Mucosa of rectum (tissue), 2 donors: ENCODE measurements around the gene TRIM22.
A peak's percentile ranks its signal among the peaks of the same experiment; 100 is the strongest.
"Not testable (repeated sequence)": the region's sequence is repeated elsewhere in the genome, so short reads cannot be mapped to it uniquely, and the experiment has no call there.

Experiments
- H3K27ac ChIP-seq, 2 donors: one replicate each; pipeline ENCODE4 v1.7.0; 2013; ENCODE audit warnings: inconsistent platforms in 2 of 2, low read depth in 2 of 2, low read length in 2 of 2
- H3K27me3 ChIP-seq, 2 donors: one replicate each; pipeline ENCODE4 v1.7.0; 2013; ENCODE audit warnings: low read length in 2 of 2; ENCODE audit not compliant: control insufficient read depth in 2 of 2, insufficient read depth in 2 of 2
- H3K36me3 ChIP-seq, 2 donors: one replicate each; pipeline ENCODE4 v1.7.0; 2013; ENCODE audit warnings: low read length in 2 of 2; ENCODE audit not compliant: control insufficient read depth in 2 of 2, insufficient read depth in 2 of 2
- H3K4me1 ChIP-seq, 2 donors: one replicate each; pipeline ENCODE4 v1.7.0; 2013; ENCODE audit warnings: low read length in 2 of 2, mild to moderate bottlenecking in 1 of 2; ENCODE audit not compliant: control insufficient read depth in 2 of 2, insufficient read depth in 2 of 2
- H3K4me3 ChIP-seq, 2 donors: one replicate each; pipeline ENCODE4 v1.7.0; 2013; ENCODE audit warnings: low read length in 2 of 2
- H3K9ac ChIP-seq, 2 donors: one replicate each; pipeline ENCODE4 v1.7.0; 2013; ENCODE audit warnings: low read length in 2 of 2, low read depth in 1 of 2, mild to moderate bottlenecking in 1 of 2
- H3K9me3 ChIP-seq, 2 donors: one replicate each; pipeline ENCODE4 v1.7.0; 2013; ENCODE audit warnings: low read length in 2 of 2; ENCODE audit not compliant: control insufficient read depth in 2 of 2
- donor health status: healthy.
- donor health status: Normal muscosa, but diverticular disease.

The TRIM22 gene

DNA sequence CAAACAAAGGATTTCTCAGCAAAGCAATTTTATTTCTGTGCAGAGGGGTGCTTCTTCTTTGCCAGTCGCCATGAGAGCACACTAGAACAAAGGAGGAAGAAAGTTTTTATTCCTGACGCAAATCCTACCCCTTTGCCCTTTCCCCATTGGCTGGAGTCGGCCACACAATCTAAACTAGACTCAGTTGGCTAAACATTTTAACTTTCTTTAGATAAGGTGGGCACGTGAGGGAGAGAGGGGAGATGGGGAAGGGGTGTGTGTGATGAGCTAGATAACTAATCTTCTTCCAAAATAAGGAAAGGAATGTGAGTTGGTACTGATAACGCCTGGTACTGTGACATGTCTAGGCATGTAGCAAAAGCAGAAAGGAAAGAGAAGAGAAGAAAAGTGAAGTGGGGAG is 626 bp downstream of the TRIM22 start:
- H3K4me3 ChIP-seq, result peak overlapping the region; percentile 68 to 69
- peak overlapping the region; percentile 53 to 66 for H3K9ac ChIP-seq

GRCh38 chr11:5690736-5691135 is 1.1 kb downstream of the TRIM22 start:
- Histone ChIP-seq H3K9me3 (no peaks in the 10 kb centered on the region), H3K27me3 (no peaks in the 10 kb centered on the region), H3K4me1 (peaks cover 6 to 7% of the 10 kb centered on the region in 2 donors), H3K27ac (peak overlapping the region; percentile 64 to 85), H3K4me3 (peak overlapping the region; percentile 68 to 69), H3K36me3 (no peaks in the 10 kb centered on the region), H3K9ac (peak overlapping the region; percentile 53 to 66)

More for the DNA sequence above, 626 bp downstream of the TRIM22 start:
- H3K27ac ChIP-seq, result peak overlapping the region; percentile 64 to 85
- H3K36me3 ChIP-seq, result no peaks in the 10 kb centered on the region
- H3K4me1 ChIP-seq, result peaks cover 6 to 9% of the 10 kb centered on the region in 2 donors
- H3K9me3 ChIP-seq, result no peaks in the 10 kb centered on the region
- H3K27me3 ChIP-seq, result no peaks in the 10 kb centered on the region

DNA sequence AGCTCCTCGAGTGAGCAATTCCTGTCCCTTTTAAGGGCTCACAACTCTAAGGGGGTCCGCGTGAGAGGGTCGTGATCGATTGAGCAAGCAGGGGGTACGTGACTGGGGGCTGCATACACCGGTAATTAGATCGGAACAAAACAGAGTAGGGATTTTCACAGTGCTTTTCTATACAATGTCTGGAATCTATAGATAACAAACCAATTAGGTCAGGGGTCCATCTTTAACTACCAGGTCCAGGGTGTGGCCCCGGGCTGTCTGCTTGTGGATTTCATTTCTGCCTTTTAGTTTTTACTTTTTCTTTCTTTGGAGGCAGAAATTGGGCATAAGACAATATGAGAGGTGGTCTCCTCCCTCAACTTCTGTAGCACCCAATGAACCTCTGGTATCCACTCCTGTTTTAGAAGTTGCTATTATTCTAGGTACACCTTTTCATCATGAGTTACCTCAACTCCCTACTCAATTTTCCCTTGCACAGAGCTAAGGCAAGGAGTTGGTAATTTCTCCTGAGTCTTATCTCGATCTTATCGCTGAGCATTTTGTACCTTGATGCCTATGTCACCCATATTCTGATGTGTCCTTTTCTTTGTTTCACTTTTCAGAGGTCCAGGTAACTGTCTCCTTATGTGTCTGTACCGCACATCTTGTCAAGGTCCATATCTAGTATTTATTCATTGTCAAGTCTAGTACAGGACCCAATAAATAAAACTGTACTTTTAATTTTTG is 1.8 kb downstream of the TRIM22 start:
- H3K27me3 ChIP-seq, H3K4me1 ChIP-seq, H3K36me3 ChIP-seq, H3K9me3 ChIP-seq: not testable (repeated sequence)
- H3K4me3 ChIP-seq, result peak overlapping the region; percentile 68 to 69
- peak overlapping the region; percentile 64 to 85 for H3K27ac ChIP-seq
- H3K9ac ChIP-seq, result peak overlapping the region; percentile 53 to 66

DNA sequence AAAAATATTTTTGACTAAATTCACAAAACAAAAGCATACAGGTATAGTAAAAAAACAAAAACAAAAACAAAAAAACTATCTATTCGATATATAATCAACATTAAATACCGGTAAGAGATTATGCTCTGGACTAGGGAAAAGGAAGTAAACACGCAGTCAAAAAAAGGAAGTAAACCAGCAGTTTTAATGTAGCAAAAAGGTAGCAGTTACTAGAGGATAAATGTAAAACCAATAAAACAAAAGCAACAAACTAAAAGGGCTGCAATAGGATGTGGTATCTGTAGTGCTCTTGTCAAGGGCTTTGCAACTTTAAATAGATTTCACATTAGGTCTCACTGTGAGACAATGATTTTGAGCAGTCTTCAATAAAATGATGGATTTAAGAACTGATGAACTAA is 2.4 kb downstream of the TRIM22 start:
- H3K27me3 ChIP-seq, result no peaks in the 10 kb centered on the region
- peaks cover 6 to 7% of the 10 kb centered on the region in 2 donors for H3K4me1 ChIP-seq
- H3K4me3 ChIP-seq, result peak overlapping the region; percentile 7 to 68
- no peaks in the 10 kb centered on the region for H3K9me3 ChIP-seq
- peaks cover 3 to 4% of the 10 kb centered on the region in 2 donors for H3K36me3 ChIP-seq
- peak overlapping the region; percentile 3 to 4 for H3K27ac ChIP-seq
- H3K9ac ChIP-seq, result peak overlapping the region; percentile 15 to 29

- Histone ChIP-seq H3K9me3 (no peaks in the 10 kb centered on the region), H3K27ac (no peak overlapping the region), H3K4me1 (peaks cover 2 to 3% of the 10 kb centered on the region in 2 donors), H3K9ac (no peak overlapping the region), H3K4me3 (no peak overlapping the region), H3K36me3 (peaks cover 3 to 6% of the 10 kb centered on the region in 2 donors), H3K27me3 (no peaks in the 10 kb centered on the region)
These were observed 5.1 kb downstream of the TRIM22 start for GRCh38 chr11:5694642-5695041.

DNA sequence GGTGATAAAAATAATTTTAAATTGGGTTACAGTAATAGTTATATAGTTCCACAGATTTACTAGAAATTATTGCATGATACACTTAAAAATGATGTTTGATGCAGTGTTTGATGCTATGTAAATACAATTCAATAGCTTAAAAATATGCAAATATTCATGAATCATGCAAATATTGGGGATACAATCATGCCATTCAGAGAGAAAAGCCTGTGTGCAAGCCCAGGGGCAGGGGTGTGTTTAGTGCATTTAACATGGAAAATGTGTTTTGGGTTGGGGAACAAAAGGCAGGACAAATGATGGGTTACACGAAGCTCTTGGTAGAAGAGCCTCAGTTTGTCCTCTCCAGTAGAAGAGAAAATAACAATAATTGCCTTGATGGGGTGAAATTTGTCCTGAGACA is 6.0 kb downstream of the TRIM22 start:
- H3K36me3 ChIP-seq, result peaks cover 3 to 6% of the 10 kb centered on the region in 2 donors

DNA sequence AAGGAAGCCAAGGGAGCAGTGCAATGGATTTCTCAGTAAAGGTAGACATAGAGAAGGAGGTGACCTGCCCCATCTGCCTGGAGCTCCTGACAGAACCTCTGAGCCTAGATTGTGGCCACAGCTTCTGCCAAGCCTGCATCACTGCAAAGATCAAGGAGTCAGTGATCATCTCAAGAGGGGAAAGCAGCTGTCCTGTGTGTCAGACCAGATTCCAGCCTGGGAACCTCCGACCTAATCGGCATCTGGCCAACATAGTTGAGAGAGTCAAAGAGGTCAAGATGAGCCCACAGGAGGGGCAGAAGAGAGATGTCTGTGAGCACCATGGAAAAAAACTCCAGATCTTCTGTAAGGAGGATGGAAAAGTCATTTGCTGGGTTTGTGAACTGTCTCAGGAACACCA is 6.6 kb downstream of the TRIM22 start:
- Histone ChIP-seq H3K36me3 (peaks cover 3 to 6% of the 10 kb centered on the region in 2 donors), H3K4me3 (no peak overlapping the region), H3K27me3 (no peaks in the 10 kb centered on the region), H3K27ac (no peak overlapping the region), H3K4me1 (peaks cover 2 to 3% of the 10 kb centered on the region in 2 donors), H3K9me3 (no peaks in the 10 kb centered on the region), H3K9ac (no peak overlapping the region)

More for the DNA sequence above, 6.0 kb downstream of the TRIM22 start:
- no peak overlapping the region for H3K9ac ChIP-seq
- H3K4me3 ChIP-seq, result no peak overlapping the region
- H3K4me1 ChIP-seq, result peaks cover 2 to 3% of the 10 kb centered on the region in 2 donors
- H3K27ac ChIP-seq, result no peak overlapping the region
- no peaks in the 10 kb centered on the region for H3K9me3 ChIP-seq
- H3K27me3 ChIP-seq, result no peaks in the 10 kb centered on the region

DNA sequence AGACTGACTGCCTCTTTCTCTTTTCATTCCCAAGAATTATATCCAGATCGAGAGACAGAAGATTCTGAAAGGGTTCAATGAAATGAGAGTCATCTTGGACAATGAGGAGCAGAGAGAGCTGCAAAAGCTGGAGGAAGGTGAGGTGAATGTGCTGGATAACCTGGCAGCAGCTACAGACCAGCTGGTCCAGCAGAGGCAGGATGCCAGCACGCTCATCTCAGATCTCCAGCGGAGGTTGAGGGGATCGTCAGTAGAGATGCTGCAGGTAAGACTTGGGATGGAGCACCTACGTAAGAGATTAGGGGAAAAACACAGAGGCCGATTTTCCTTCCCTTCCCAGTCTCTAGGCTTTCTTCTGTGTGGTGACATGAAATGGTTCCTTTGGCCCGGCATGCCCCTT is 8.7 kb downstream of the TRIM22 start:
- Histone ChIP-seq H3K4me1 (no peaks in the 10 kb centered on the region), H3K9ac (no peak overlapping the region), H3K27me3 (no peaks in the 10 kb centered on the region), H3K4me3 (no peak overlapping the region), H3K36me3 (peaks cover 3 to 9% of the 10 kb centered on the region in 2 donors), H3K9me3 (no peaks in the 10 kb centered on the region), H3K27ac (no peak overlapping the region)

DNA sequence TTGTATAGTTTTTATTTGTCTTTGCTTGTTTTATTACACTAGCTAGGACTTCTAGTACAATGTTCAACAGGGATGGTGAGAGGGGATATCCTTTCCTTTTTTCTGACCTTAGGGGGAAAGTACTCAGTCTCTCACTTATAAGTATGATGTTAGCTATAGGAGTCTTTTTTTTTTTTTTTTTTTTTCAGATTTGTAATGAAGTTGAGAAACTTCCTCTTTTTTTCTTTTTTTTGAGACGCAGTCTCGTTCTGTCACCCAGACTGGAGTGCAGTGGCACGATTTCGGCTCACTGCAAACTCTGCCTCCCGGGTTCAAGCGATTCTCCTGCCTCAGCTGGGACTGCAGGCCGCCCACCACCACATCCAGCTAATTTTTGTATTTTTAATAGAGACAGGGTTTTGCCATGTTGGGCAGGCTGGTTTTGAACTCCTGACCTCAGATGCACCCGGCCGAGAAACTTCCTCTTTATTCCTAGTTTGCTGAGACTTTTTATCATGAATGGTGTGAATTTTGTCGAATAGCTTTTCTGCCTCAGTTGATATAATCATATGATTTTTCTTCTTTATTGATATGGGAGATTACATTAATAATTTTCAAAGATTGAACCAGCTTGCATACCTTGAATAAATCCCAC is 10.9 kb downstream of the TRIM22 start:
- Histone ChIP-seq H3K9ac (no peak overlapping the region), H3K9me3 (no peaks in the 10 kb centered on the region), H3K36me3 (peaks cover 3 to 9% of the 10 kb centered on the region in 2 donors)

GRCh38 chr11:5701055-5701577 is 11.5 kb downstream of the TRIM22 start:
- Histone ChIP-seq H3K27me3 (no peaks in the 10 kb centered on the region), H3K4me3 (no peak overlapping the region), H3K9me3 (no peaks in the 10 kb centered on the region), H3K4me1 (no peaks in the 10 kb centered on the region), H3K9ac (no peak overlapping the region), H3K27ac (no peak overlapping the region), H3K36me3 (peaks cover 2 to 8% of the 10 kb centered on the region in 2 donors)

More for the DNA sequence above, 10.9 kb downstream of the TRIM22 start:
- no peak overlapping the region for H3K4me3 ChIP-seq
- no peaks in the 10 kb centered on the region for H3K27me3 ChIP-seq
- no peak overlapping the region for H3K27ac ChIP-seq
- no peaks in the 10 kb centered on the region for H3K4me1 ChIP-seq
